AG10803 (cell line): ENCODE measurements around the gene APOC1.

Experiments
- DNase-seq: peaks from one replicate; pipeline ENCODE4 v3.0.0; 2010; ENCODE audit warnings: low read depth
- H3K4me3 ChIP-seq: 2 replicates; pipeline ENCODE4 v1.5.1; 2011; ENCODE audit warnings: mild to moderate bottlenecking, low read length, control low read depth
- CTCF ChIP-seq: conservative IDR thresholded peaks from 2 replicates; pipeline ENCODE4 v1.5.1; 2011; ENCODE audit warnings: mild to moderate bottlenecking, low read length, control low read depth, inconsistent platforms

APOC1 gene

GRCh38 chr19:44891016-44891882 lies 23.2 kb upstream of the APOC1 start, which contains the start of gene TOMM40:
Gene TOMM40 (plus strand): TSS chr19:44891254. CDS start chr19:44891416, 162 bp downstream.
- DNase-seq, result no peak
- TF ChIP-seq CTCF, result no peak
- H3K4me3 ChIP-seq, result peak within 1 kb of the TSS; percentile 83

- H3K4me3 ChIP-seq, result no peak overlapping the region
- TF ChIP-seq CTCF, result no peak
- DNase-seq, result no peak
Observed at GRCh38 chr19:44892932-44893331, 21.5 kb upstream of the APOC1 start.

GRCh38 chr19:44893332-44894051 lies 20.9 kb upstream of the APOC1 start:
- no peak for DNase-seq
- no peak for TF ChIP-seq CTCF
- no peak overlapping the region for H3K4me3 ChIP-seq

- TF ChIP-seq CTCF, result no peak
- H3K4me3 ChIP-seq, result no peak overlapping the region
- DNase-seq, result no peak
Observed at GRCh38 chr19:44894052-44894400, 20.4 kb upstream of the APOC1 start.

- DNase-seq, result no peak
- TF ChIP-seq CTCF, result no peak
- H3K4me3 ChIP-seq, result no peak overlapping the region
Observed at GRCh38 chr19:44894946-44895345, 19.5 kb upstream of the APOC1 start.

- DNase-seq, result no peak
- TF ChIP-seq CTCF, result no peak
- no peak overlapping the region for H3K4me3 ChIP-seq
Observed at GRCh38 chr19:44897835-44898234, 16.6 kb upstream of the APOC1 start.
